Keratinocyte (primary cell): Measurements from ENCODE around the gene MOGAT2. TPM values are rescaled to one million over a fixed set of nuclear protein-coding genes. Genes with fewer than 3 reads are reported as not detected.

Source experiments
- DNase-seq: peaks from one replicate; pipeline ENCODE4 v3.0.0-alpha.2; 2011; ENCODE audit warnings: low read depth, missing footprints, low spot score
- FAIRE-seq: peaks from 2 replicates; lab custom pipeline; 2011; peaks lifted over from hg19 to GRCh38; lab: Jason Lieb, UNC
- H2AFZ ChIP-seq: 2 replicates; pipeline ENCODE4 v1.6.0; 2012; ENCODE audit warnings: low read length, control low read depth, inconsistent platforms; ENCODE audit not compliant: control insufficient read depth
- H3K27ac ChIP-seq: 2 replicates; pipeline ENCODE4 v1.5.1; 2011; ENCODE audit warnings: low read length; ENCODE audit not compliant: control insufficient read depth, insufficient read depth
- H3K27me3 ChIP-seq: 3 replicates; pipeline ENCODE4 v1.6.0; 2011; ENCODE audit warnings: low read length; ENCODE audit not compliant: control insufficient read depth, insufficient read depth; ENCODE audit errors: extremely low read depth
- H3K36me3 ChIP-seq, 2 experiments: 2 replicates in 1 of 2; 3 replicates in 1 of 2; pipeline ENCODE4 v1.5.1; 2011; ENCODE audit warnings: low read length in 2 of 2, mild to moderate bottlenecking in 1 of 2; ENCODE audit not compliant: control insufficient read depth in 2 of 2, insufficient read depth in 2 of 2; ENCODE audit errors: extremely low read depth in 1 of 2
- H3K4me1 ChIP-seq: 3 replicates; pipeline ENCODE4 v1.5.1; 2011; ENCODE audit warnings: low read length; ENCODE audit not compliant: control insufficient read depth, insufficient read depth; ENCODE audit errors: extremely low read depth
- H3K4me2 ChIP-seq: 3 replicates; pipeline ENCODE4 v1.6.0; 2011; ENCODE audit warnings: low read depth, low read length; ENCODE audit not compliant: control insufficient read depth, insufficient read depth; ENCODE audit errors: extremely low read depth
- H3K4me3 ChIP-seq, 3 experiments: fragments of 200-600 bp in 1 of 3; sonication (generic) in 1 of 3; 2 replicates in 2 of 3; 3 replicates in 1 of 3; pipeline ENCODE4 v1.5.1; 2011 to 2016; ENCODE audit warnings: low read length in 3 of 3, mild to moderate bottlenecking in 3 of 3, control low read depth in 2 of 3, inconsistent platforms in 1 of 3, low read depth in 1 of 3, mixed read lengths in 1 of 3, mixed run types in 1 of 3, moderate library complexity in 1 of 3; ENCODE audit not compliant: control insufficient read depth in 2 of 3, insufficient read depth in 2 of 3; ENCODE audit errors: extremely low read depth in 1 of 3
- H3K79me2 ChIP-seq: 2 replicates; pipeline ENCODE4 v1.6.0; 2012; ENCODE audit warnings: low read length; ENCODE audit not compliant: control insufficient read depth, insufficient read depth
- H3K9ac ChIP-seq: 3 replicates; pipeline ENCODE4 v1.6.0; 2011; ENCODE audit warnings: low read length; ENCODE audit not compliant: control insufficient read depth, insufficient read depth; ENCODE audit errors: extremely low read depth
- H3K9me1 ChIP-seq: 3 replicates; pipeline ENCODE4 v1.6.0; 2011; ENCODE audit warnings: low read length; ENCODE audit not compliant: control insufficient read depth, insufficient read depth; ENCODE audit errors: extremely low read depth
- H3K9me3 ChIP-seq: 2 replicates; pipeline ENCODE4 v1.5.1; 2012; ENCODE audit warnings: low read depth, low read length; ENCODE audit not compliant: control insufficient read depth
- H4K20me1 ChIP-seq: 3 replicates; pipeline ENCODE4 v1.6.0; 2011; ENCODE audit warnings: low read length; ENCODE audit not compliant: control insufficient read depth, insufficient read depth; ENCODE audit errors: extremely low read depth
- CTCF ChIP-seq, 3 experiments: IDR thresholded peaks in 1 of 3; conservative IDR thresholded peaks in 1 of 3; optimal IDR thresholded peaks in 1 of 3; 2 replicates in 2 of 3; 3 replicates in 1 of 3; pipeline versions ENCODE3 to v1.5.1; 2011; ENCODE audit warnings: low read length in 3 of 3, mild to moderate bottlenecking in 3 of 3, moderate library complexity in 2 of 3, control low read depth in 1 of 3, inconsistent platforms in 1 of 3; ENCODE audit not compliant: insufficient read depth in 2 of 3; ENCODE audit errors: extremely low read depth in 1 of 3
- EZH2 ChIP-seq: IDR thresholded peaks from one replicate; pipeline ENCODE4 v1.6.1; 2012; ENCODE audit warnings: inconsistent platforms, mild to moderate bottlenecking, low read length, moderate library complexity
- dilution Hi-C: fragments of 300-500 bp; cut with MboI; formaldehyde crosslinking; loops from one replicate; pipeline ENCODE4 v1.7.0; 2020; ENCODE audit warnings: low sequenced_read_pairs; ENCODE audit not compliant: extremely low pct_ligation_motif_present
- polyA plus RNA-seq, 5 experiments: library from polyadenylated mRNA; depleted of rRNA in 3 of 5; stranded (reverse) in 3 of 5; stranded (forward) in 1 of 5; unstranded in 1 of 5; fragments of >200 nt; gene quantifications; 1 replicate in 1 of 5; 2 replicates in 3 of 5; 3 replicates in 1 of 5; pipeline versions ENCODE4 v1.2.1 to v1.2.3, GENCODE V29; 2011 to 2012; ENCODE audit warnings: missing spikeins in 2 of 5, low read depth in 1 of 5, low replicate concordance in 1 of 5

MOGAT2 gene
- polyA plus RNA-seq, 1 donor (not counting 4 experiments of a cell fraction or from before 2014, with no cell fraction given), result not detected

GRCh38 chr11:75697906-75698581 lies 19.6 kb upstream of the MOGAT2 start:
- H3K27me3 ChIP-seq, result no peaks in the 10 kb centered on the region
- TF ChIP-seq CTCF (optimal IDR thresholded peaks at IDR 0.05 in 1 of 3, IDR thresholded peaks at IDR 0.05 in 1 of 3, conservative IDR thresholded peaks at IDR 0.05 in 1 of 3; ENCODE audit: extremely low read depth in 1 of 3, insufficient read depth in 2 of 3, low read length in 3 of 3) (no peak), EZH2 (no peak)
- no peaks in the 10 kb centered on the region for H3K36me3 ChIP-seq
- H4K20me1 ChIP-seq, result no peaks in the 10 kb centered on the region
- no peaks in the 10 kb centered on the region for H3K9me3 ChIP-seq
- H3K9me1 ChIP-seq, result no peaks in the 10 kb centered on the region
- H3K4me3 ChIP-seq, result no peak overlapping the region
- DNase-seq, result peak; percentile 78
- H2AFZ ChIP-seq, result no peak overlapping the region
- H3K9ac ChIP-seq, result peak overlapping the region; percentile 18
- H3K79me2 ChIP-seq, result no peaks in the 10 kb centered on the region
- dilution Hi-C loops, result no loop called here
- peak overlapping the region; percentile 53 for H3K27ac ChIP-seq
- H3K4me2 ChIP-seq, result peak overlapping the region; percentile 31
- H3K4me1 ChIP-seq, result peaks cover 10% of the 10 kb centered on the region
- FAIRE-seq, result peak; percentile 94

GRCh38 chr11:75700940-75701339 lies 16.7 kb upstream of the MOGAT2 start:
- Histone ChIP-seq H3K9ac (no peak overlapping the region), H3K9me3 (no peaks in the 10 kb centered on the region), H4K20me1 (no peaks in the 10 kb centered on the region), H3K79me2 (no peaks in the 10 kb centered on the region), H3K9me1 (no peaks in the 10 kb centered on the region), H3K27me3 (no peaks in the 10 kb centered on the region), H2AFZ (no peak overlapping the region), H3K4me1 (peaks cover 13% of the 10 kb centered on the region), H3K27ac (no peak overlapping the region), H3K4me2 (no peak overlapping the region), H3K4me3 (no peak overlapping the region), H3K36me3 (no peaks in the 10 kb centered on the region)
- TF ChIP-seq EZH2 (no peak), CTCF (optimal IDR thresholded peaks at IDR 0.05 in 1 of 3, IDR thresholded peaks at IDR 0.05 in 1 of 3, conservative IDR thresholded peaks at IDR 0.05 in 1 of 3; ENCODE audit: extremely low read depth in 1 of 3, insufficient read depth in 2 of 3, low read length in 3 of 3) (no peak)
- no peak for DNase-seq
- no peak for FAIRE-seq
- dilution Hi-C loops, result no loop called here
